GM21786 (cell line): ENCODE results near the gene NTM.

ENCODE experiments used
- ATAC-seq: cut with Tn5 transposase; IDR thresholded peaks from one replicate; pipeline ENCODE4 v1.9.1; 2021; ENCODE audit not compliant: unreplicated experiment

Gene NTM

DNA sequence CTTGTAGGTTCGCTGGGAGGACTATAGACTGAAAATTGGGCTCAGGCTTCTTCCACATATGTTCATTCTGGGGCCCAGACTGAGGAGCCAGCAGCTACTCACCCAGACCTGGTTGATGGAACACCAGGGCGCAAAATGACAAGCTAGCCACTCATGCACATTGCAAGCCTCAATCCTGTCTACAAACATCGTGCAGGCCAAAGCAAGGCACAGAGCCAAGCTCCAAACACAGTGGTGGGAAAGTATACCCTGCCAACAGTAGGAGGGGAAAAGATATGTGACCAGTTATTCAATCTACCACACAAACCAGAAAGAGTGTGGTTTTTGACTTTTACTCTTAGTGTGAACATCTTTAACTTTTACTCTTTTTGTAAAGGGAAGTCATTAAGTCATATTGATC is 660.5 kb downstream of the NTM start:
- ATAC-seq: no peak

DNA sequence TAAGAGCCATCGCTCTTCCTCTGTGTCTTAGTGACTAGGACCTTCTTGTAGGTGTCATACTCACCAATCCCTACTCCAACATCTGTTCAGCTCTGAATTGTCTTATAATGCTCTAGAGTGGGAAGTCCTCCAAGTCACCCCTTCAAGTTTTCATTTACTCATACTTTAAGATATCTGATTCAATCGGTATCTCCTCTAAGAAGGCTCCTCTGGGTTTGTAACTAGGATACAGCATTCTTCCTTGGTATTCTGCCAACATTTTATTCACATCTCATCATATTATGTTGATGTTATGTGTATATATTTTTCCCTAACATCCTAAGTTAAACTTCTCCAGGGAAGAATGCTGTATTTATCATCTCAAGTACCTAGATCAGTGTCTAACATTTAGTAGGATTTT is 662.1 kb downstream of the NTM start:
- no peak for ATAC-seq

DNA sequence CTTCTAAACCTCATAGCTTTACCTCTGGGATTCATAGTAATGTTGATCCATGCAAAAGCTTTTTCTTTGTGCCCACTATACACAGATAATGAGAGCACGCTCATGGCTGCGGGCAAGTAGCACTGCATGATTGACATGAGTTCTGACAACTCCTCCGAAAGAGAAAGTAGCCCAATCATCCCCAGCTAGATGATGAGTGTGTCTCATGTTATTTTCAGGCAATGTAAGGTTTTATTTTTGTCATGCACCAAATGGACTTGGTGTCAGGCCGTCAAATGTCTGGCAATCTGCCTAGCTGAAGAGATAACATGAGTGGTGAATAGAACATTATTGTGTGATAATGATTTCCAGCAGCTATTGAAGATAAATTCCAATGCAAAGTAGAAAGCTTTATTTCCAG is 662.6 kb downstream of the NTM start:
- no peak for ATAC-seq

DNA sequence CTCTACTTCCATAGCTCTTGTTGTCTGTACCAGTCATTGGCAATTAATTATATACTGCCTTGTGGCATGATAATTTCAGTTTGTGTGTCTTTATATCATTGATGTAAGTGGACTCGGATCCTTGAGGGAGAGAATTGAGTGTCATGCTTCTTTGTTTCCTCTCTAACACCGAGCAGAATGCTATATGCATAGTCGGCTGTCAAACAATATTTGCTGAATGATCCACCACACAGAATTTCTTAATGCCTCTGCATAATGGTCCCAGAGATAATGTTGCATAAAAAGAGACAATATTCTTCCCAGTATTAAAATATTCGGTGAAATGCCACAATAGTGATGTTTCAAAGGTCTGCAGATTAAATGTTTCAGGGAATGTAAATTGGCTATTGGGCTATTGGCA is 664.8 kb downstream of the NTM start:
- no peak for ATAC-seq

DNA sequence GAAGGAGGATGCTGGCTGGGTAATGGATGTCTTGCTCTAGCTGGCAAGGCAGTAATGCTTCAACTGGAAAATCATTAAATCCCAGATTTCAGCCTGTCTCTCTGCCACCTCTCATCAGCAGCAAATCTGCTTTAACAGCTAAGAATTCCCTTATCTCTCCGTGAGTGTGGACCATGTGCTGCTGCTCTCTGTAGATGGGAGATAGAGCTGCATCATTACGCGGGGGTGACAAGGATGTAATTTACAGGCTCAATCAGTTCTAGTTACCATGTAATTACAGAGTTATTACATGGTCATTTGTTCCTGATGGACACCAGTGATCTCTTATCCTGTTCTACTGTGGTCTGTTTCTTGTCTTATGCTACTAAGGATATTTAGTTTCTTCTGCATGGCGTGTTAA is 665.4 kb downstream of the NTM start:
- no peak for ATAC-seq

DNA sequence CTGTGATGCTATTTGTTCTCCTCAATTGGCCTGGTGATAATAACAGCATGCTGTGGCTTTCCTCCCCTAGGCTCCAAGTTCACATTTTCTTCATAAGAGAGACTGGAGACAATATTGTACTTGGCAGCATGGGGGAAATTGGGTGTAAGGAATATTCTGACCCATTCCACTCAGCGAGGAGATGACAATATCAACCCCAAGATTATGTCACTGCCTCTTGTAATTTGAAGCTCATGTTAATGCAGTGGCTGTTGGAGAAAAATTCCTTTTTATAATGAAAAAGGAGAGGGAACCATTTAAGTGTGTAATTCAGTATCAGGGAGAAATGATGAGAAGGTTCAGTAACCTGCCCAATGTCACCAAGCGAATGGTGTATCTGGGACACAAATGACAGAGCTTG is 665.8 kb downstream of the NTM start:
- ATAC-seq: no peak

DNA sequence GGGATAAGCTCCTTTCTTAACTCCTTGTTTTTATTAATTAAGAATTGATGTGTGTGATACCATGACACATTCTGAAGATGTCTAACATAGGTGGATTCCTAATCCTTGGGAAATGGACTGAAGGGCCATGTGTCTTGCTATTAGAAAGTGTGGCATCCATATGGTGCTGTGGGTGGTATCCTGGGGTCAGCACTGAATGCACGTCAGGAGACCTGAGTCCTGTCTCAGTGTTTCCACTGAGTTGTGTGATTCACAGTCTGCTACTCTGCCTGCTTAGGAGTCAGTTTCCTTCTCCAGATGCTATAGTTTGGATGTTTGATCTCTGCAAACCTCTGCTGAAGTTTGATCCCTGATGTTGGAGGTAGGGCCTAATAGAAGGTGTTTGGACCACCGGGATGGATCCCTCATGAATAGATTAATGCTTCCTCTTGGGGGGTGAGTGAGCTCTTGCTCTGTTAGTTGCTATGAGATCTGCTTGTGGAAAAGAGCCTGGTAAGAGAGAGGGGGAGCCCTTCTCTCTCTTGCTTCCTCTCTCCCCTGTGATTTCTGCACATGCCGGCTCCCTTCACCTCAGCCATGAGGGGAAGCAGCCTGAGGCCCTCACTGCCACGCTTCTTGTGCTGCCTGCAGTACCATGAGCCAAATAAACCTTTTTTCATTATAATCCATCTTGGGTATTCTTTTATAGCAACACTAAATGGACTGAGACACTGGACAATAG is 666.5 kb downstream of the NTM start:
- ATAC-seq: no peak

DNA sequence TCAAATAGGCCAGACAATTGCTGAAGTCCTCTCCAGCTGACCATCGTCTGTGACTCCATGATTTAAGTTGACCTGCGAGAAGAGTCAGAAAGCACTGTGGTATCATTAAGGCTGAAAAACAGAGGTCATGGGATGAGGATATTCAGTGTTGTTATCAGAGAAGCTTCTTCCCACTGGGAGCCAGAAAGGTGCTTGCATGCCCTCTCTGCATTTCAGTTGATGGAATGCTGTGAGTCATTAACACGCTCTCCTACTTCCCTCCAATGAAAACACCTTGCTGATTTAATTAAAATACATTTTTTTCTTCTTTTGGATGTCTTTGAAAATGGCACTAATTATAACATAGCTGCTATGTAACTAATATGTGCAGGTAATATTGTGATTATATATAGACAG is 667.0 kb downstream of the NTM start:
- ATAC-seq: no peak

DNA sequence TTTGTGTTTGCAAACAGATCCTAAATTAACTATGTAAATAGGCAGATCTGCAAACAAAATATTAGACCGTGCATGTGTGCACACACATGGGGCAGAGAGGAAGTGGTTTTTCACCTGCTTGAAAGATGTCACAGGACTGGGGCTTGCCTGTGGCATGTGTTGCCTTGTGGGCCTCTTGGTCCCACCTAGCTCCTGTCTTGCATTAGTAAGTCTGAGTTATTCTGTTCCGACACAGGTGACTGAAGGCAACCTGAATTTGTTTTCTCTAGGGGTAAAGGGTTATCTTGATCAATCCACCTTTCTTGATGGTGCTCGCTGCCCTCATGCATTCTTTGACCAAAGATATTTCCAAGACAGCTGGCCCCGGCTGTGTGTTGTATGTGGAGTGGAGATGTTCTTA is 667.5 kb downstream of the NTM start:
- ATAC-seq: no peak

DNA sequence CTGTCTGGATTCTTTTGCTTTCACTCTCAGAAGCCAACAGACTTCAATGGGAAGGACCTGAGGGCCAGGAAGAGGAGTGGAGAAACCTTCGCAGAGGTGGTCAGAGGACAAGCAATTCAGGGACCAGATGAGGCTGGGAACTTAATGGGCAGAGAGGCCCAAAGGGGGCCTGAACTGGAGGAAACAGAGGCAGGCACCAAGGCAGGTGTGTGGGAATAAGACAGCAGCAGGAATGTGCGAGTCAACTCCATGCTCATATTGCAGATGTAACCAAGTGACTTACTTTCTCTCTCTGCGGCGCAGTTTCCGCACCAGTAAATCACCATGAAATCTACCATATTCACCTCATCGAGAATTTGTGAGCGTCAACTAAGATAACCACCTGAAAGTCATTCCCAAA is 669.1 kb downstream of the NTM start:
- no peak for ATAC-seq

DNA sequence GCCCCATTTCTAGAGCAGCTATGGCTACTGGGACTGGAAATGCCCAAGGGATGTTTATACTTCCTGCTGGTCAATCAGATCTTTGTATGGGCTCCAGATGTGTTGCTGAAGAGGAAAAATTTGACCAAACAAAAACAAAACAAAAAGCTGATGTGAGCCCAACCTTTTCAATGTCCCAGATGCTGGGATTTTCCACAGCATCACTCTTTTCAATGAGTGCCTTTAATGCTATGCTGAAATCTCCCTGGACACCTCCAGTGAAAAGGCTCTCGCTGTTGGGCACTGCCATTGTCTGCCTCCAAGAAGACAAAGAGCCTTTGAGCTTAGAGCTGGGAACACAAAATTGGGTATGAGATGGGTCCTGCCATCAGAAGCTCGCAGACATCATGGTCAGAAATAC is 671.9 kb downstream of the NTM start:
- ATAC-seq: no peak

DNA sequence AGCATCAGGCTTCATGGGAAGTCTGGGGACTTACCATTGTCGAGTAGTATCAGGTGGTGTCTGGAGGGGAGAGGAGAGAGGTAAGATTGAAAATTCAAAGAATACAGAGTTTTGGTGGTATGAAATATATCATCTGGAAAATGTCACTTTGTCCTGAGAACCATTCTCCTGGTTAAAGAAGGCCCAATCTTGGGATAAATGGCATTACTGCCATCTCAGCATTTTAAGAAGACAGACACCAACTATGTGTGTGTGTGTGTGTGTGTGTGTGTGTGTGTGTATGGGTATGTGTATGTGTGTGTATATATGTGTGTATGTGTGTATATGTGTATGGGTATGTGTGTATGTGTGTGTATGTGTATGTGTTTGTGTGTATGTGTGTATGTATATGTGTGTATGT is 673.3 kb downstream of the NTM start:
- no peak for ATAC-seq

DNA sequence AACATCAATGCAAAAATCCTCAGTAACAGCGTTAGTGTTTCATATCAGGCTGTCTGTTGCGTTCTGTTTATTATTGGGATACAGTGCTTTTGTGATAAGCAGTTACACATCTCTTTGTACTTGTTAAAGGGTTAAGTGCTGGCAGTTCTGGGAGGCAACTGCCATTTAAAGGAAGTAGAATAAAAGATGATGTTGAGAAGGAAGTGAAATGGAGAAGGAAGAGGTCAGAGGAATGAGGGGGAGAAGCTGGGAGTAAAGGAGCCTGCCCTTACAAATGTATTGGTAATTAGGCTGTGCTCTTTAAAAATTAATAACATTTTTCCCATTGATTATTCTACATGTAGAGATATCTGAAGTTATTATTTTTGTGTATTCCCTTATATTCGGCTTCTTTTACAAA is 674.7 kb downstream of the NTM start:
- no peak for ATAC-seq

DNA sequence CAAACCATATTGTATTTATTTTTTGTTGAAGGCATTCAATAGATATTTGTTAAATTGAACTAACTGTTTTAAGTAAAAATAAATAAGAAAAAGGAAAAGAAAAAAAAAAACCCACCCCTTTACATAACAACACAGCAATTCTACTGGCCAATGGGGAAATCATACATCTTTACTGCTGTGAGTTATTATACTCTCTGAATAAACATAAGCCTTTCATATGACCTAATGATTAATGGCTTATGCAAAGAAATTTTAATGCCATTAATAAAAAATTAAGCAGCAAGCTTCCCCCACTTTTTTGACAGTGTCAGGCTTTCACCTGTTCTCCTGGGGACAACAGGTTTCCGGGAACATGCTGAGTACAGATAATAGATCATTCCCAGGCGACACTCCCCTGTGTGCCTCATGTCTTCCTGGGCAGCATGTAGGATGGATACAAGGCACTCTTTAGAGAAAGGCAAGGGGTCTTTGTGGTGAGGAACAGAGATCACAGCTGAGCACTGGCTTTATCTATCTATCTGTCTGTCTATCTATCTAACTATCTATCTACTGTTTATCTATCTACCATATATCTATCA is 676.0 kb downstream of the NTM start:
- no peak for ATAC-seq

DNA sequence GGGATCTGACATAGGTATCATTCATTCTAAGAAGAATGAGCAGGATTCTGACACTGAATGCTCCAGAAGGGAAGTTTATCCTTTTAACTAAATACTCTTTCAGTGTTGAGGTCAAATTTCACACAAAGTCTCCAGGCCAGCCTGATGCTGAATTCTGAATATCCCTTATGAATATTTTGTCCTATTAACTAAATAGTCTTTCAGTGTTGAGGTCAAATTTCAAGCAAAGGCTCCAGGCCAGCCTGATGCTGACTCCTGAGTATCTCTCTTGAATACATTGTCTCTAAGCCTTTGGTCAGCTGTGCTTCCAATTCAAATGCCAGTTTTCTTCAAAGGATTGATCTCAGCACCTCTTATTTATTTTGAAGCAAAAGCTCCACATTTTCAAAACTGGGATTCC is 676.8 kb downstream of the NTM start:
- no peak for ATAC-seq

DNA sequence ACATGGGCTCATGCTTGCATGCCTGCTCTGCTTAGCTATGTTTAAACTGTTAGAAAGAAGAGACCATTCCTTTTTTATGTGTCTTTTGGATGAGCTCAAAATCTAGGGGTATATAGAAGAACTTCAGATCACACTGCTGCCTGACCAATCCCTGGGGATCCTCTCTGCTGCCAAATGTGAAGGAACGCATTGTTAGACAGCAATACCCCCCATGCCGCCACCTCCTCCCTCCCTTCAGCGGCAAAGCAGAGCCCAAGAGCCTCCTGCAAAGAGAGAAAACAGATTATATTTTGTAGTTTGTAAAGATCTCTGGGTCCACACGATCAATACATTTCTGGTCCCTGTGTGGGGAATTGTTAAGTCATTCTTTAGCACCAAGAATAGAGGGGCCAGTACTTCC is 677.6 kb downstream of the NTM start:
- no peak for ATAC-seq

DNA sequence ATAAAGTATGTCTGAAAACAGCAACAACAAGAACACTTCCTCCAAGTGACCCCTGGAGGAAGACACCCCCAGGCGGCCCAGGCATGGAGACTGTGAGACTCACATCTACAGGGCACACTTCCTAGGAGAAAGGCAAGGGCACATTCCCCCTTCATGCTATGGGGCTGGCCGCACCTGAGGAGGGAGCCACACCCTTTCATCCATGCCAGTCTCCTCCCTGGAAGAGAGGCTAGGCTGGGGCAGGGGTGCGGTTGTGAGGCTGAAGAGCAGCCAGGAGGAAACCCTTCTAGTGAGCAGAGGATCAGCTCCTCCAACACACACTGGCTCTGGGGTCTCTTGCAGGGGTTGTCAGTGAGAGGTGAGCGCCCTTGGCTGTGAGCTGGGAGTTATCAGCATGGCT is 678.8 kb downstream of the NTM start:
- no peak for ATAC-seq

DNA sequence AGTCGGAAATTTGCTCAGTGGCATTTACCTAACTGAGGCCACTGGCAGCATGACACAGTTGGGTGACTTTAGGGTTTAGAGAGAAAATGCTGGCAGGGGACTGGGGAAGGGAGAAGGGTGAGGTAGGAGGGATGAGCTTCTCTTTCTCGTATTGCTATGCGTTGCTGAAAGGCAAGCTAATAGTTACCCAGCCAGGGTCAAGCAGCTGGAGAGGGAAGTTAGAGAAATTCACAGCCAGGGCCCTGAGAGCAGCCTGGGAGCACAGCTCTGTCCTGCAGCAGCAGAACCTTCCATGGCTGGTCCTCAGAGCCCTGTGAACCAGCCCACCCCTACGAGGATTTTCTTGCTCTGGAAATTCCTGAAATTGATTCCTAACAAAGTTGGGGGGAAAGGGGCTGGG is 679.6 kb downstream of the NTM start:
- ATAC-seq: no peak

DNA sequence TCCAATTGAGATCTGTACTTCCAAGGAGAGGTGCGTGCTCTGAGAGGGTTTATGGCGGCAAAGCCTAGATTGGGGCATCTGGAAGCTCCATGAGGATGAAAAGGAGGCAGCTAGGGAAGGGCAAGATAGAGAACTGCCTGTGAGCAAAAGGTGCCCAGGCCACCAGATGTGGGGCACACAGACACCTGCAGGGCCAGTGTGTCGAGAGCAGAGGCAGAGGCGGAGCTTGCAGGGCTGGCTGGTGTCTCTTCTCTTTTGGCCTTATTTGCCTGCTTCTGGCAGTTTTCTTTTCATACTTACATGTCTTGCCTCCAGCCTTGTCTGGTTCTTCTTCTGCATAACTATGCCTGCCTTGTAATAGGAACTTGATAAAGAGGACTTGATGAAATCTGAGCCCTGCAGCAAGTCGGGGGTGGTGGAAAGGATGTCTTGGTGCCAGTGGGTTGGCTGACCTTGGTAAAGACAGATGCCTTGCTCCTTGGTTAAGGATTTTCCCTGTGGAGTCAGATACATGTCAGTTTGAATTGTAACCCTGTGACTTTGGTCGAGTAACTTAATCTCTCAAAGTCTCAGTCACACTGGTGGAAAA is 680.3 kb downstream of the NTM start:
- no peak for ATAC-seq

DNA sequence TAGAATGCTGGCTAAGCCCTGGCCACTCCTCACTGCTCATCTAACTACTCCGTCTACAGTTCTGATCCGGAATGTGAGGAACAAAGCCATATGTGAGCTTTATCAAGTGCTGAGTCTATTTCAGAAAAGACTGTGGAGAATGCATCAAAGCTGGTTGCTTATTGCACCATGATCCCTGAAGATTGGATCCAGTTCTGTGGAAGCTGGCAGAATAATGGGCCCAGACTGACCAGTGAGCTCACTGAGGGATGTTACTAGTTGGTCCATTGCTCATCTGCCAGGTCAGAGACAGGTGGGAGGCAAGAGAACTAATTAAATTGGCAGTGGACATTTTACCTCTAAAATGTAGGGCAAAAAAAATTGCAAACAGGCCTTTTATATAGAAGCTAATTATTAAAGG is 681.3 kb downstream of the NTM start:
- ATAC-seq: no peak

DNA sequence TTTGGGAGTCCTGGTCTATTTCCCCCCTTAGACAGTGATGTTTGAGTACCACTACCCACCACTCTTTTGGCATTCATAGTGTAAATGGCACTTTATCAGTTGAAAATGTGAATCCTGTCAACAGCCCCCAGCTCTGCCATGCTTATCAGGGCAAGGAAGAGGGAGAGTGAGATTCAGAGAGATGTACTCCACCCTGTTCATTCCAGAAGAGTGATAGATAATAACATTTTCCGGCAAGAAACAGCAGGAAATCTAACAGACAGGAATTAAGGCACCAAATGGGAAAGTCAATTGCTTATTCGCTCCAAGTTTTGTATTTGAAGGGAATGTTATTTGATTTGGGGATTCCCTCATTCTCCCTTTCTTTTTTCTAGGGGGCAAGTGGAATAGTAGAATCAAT is 681.9 kb downstream of the NTM start:
- no peak for ATAC-seq

DNA sequence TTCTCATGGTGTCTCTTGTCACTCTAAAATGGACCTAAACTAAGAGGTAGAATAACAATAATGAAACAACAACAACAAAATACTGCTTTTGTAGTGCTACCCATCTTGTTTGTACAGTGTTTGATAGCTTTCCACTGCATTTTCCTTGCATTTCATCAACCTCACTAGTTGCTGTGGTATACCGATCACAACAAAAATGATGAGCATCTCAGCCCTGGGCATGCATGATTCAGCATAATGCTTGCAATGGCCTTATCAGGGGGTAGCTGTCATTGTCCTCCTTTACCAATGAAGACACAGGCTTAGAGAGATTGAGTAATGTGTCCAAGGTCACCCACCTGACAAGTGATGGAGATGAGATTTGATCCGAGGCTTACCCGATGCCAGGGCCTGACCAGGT is 682.5 kb downstream of the NTM start:
- no peak for ATAC-seq

DNA sequence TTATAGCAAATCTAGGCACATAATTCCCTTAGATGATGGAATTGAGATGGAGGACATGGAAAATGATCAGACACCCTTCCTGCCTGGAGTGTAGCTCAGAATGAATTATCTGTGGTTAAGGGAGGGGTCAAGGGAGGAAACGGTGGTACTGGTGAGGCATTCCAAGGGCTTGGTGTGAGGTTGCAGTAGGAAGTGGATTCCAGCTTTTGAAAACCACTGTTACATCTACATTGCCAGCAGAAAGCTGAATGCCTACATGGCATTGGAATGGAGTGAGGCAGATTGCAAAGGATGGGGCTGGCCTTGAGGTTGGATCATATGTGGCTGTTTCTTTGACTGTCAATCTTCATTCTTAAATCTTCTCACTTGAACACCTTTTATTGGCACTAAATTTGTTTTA is 684.4 kb downstream of the NTM start:
- ATAC-seq: no peak
